Stimulated activated CD4-positive, alpha-beta T cell treated with anti-CD3 and anti-CD28 coated beads, Interleukin-4, amount 100 ng/mL, for 48 hours (primary cell): ENCODE measurements around the gene PIGV.

Experiments used
- DNase-seq, 2 donors: peaks; one replicate each; pipeline ENCODE4 v3.0.0-alpha.2; 2020; ENCODE audit warnings: low read depth in 2 of 2

PIGV gene

DNA sequence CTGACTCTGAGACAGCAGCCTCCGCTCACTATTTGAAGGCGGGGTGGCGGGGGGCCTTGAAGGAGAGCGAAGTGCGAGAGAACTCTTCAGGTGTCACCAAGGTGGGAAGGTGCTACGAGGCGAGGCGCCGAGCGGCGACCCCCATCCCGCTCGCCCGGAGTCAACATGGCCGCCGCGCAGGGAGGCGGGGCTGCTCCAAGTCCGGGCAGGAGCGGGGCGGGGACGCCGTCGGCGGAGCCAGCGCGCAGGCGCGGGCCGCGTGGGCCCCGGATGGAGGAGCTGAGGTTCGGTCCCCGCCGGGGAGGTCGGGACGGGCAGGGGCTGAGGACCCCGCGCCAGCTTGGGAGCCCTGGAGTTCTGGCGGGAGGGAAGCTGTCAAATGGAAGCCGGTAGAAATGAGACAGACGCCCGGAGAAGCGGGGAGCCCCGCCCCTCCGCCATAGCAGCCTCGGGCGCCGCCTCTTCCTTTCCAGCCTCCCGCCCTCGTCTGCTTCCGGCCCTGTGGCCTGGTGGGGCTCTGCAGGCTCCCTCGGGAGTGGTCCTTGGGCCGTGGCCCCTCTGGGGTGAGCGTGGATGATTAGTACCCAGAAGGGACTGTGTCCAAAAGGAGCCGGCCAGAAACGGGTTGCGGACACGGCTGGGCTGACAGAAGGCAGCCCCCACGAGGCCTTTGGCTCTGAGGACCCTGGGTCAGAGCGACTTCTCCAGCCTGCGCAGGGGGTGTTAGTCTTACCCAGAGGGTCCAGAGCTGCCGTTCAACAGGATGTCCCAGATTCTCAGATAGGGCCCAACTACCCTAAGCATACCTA, at the start of gene PIGV:
TSS of gene PIGV (plus strand) at position 245 of the 809 bp plus-strand sequence. CDS start 2,866 bp downstream, outside the sequence.
- peak; percentile 82 to 88 for DNase-seq

DNA sequence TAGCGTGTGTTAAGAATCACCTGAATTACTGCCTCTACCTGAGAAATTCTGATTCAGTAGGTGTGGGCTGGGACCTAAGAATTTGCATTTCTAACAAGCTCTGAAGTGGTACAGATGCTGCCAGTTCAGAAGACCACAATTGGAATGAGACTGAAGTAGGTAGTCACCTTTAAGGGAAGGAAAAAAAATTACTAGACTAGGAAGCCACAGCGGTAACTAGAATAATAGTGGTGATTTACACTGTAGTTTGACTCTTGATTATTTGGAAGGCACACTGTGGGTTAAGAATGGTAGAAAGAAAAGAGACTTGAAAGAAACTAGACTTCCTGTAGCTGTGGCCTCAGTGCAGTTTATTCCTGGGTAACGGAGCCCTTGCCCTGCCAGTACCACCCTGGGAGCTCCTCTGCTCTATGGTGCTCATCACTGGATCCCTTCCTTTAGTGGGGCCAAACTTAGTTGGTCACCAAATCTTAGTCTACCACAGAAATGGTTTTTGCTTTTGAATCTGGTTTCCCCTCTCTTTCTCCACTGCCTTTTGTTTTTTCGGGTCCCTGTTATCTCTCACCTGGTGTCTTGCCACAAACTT, 48.3 kb upstream of the PIGV start:
- DNase-seq = no peak

DNA sequence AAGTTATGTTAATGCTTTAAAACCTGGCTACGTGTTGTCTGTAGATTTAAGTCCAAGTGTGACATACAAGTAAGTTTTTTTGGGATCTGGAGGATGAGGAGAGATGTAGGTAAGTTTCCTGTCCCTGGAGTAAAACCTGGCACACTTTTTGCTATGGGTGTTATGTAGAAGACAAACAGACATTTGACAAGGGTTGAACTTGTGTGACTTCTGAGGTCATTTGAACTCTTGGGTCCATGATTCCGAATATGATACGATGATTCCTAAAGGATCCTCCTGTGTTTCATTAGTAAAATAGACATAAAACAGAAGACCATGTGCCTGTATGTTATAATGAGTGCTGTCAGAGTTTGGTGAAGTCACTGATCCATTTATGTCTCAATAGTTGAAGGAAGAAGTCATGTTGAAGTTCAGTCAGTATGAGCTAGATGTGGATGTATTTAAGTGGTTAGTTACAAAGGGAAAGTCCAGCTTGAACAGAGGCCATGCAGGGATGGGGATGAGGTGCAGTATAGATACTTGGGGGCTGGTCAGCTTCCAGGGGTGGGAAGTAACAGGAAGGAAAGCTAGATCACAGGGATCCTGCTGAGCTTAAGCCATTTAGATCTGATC, 47.6 kb upstream of the PIGV start:
- no peak for DNase-seq

DNA sequence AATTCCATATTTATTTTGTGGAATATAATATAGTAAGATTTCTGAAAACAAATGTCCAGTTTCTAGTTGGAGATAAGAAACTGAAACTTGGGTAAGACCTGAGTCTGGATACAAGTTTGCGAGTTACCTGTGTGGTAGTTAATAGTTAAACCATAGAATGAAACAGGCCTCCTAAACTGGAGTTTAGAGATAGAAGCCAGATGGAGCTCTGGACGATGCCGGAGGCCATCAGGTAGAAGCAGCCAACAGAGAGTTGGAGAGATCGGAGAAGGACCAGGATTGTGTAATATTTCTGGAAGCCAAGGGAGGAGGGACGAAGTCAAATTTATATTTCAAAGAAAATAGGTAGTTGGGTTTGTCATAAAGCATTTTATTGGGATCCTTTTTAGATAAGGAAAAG, 46.8 kb upstream of the PIGV start:
- DNase-seq = no peak

DNA sequence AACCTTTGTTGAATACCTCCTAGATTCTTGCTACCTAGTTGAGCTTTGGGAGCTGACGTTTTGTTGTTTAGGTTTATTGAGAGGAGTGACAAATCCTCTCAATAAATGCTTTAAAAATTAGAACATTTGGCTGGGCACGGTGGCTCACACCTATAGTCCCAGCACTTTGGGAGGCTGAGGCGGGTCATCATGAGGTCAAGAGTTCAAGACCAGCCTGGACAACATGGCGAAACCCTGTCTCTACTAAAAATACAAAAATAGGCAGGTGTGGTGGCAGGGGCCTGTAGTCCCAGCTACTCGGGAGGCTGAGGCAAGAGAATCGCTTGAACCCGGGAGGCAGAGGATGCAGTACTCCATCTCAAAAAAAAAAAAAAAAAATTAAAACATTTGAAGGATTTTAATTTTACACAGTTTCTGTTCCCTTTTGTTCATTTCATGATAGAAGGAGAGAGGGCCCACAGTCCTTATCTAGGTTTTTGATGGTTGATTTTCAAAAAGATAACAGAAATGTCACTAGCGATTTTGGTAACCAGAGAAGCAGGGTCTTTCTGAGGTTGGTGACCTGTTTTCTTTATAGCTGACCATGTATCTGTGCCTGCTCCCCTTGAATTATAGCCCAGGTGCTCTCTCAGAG, 44.2 kb upstream of the PIGV start:
- no peak for DNase-seq

DNA sequence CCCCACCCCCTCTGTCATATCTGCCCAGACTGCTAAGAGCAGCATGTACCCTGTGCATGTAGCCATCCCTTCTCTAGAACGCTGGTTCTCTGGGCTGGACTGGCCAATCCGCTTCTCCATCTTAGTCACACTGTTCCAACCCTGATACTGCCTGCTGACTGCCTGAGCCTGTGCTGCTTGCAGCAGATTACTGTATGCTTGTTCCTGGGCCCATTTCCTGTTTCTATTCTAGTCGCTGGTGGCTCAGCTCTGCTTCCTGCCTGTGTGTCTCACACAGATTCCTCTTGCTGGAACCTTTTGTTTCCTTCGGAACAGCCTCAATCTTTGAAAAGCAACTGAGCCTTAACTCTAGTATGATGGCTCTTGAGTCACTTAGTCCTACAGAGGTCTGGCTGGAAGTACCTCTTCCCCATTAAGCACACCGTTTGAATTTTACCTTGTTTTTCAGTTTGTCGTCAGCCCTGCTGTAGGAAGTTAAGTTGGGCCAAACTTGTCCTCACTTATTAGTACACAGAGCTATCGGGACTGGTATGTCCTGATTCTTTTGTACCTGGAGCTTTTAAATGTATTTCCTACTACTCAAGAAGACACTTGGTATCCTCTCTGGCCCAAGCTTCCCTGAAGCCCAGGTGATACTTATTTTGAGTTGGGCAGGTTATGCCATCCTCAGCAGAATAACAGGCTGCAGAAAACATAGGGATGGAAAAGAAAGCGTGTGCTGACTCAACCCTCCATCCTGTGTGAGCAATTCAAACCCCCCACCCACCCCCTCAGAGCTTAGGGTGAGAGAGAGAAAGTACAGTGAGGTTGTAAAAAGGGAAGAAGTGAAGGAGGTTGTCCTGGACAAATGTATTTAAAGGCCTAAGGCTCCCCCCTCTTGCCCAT, 43.4 kb upstream of the PIGV start:
- DNase-seq = peak; percentile 57 to 70

DNA sequence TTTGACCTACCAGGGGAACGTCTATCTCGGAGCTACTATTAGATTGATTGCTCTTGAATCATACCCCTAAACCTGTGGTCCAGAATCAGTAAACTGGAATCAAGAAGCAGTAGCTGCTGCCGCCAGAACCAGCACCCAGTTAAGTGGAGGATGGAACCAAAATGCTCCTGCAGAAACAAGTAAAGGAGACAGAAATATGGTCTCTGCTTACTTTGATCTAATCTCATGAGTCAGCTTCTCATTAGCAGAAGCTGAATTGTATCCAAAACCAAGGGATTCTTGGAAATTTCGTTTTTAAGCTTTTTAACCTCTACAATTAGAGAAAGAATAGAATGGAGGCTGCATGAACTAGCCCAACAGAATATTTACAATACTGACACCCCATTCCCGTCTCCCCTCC, 42.6 kb upstream of the PIGV start:
- DNase-seq = no peak

DNA sequence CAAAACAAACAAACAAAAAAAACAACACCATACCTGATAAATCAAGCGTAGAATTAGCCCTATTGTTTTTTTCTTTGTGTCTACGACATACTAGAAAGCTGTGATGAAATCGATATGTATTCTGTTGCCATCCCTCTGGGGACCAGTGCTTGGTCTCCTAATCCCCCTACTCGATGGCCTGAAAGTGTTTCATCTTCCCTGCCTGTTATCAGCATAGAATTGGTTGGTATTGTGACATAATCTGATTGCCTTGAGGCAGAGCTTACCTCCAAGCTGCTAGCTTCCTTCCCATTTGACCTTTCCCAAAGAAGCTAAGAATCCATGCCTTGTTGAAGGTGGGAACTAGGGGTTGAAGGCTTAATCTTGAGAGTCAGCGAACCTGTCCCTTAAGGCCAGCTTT, 40.7 kb upstream of the PIGV start:
- no peak for DNase-seq

DNA sequence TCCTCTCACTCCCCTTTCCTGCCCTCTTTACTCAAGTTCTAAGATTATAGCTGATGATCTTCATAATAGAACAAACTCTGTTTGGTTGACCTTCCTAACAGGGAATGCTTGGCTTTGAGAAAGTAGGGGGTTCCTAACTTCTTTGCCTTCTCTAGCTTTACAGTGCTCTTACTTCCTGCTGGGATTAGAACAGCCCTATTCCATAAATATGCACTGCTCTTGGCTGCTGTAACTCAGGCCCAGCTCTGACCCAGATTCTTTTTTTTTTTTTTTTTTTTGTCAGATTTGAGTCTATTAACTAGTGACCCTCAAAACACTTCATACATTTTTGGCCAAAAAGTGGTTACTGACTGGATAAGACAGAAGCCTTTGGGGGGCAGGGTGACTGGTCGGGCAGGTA, 39.4 kb upstream of the PIGV start:
- DNase-seq = no peak

DNA sequence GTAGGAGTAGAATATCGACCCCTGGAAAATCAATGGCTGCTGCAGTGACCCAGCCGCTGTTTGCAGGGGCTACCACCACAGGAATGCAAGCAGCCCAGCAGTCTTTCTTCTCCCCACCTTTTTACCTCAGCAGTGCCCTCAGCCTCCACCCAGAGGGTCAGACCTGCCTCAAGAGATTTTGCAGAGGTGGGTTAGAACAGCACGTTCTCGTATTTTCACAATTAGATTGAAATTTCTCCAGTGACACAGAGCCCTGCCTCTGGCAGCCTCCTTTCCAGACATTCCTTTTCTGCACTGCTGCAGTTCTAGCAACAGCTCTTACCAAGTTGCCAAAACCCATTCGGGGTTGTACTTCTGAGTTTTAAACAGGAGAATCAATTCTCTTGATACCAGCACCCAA, 38.3 kb upstream of the PIGV start:
- DNase-seq = no peak

DNA sequence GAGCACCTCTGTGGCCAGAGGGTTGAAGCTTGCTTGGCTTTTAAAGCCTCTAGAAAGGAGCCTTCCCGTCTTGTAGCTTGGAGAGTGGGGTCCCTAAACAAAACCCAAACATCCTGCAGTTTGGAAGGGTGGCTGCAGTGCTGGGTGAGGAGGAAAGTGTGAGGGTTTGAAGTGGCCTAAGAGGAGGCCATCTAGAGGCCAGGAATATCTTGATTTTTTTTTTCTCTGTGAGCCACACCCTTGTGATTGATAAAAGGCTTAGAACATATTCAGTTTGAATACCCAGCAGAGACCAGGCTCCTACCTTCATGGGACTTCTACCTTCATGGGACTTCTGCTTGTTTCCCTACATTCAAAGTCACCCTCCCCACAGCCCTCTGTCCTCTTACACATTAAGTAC, 37.3 kb upstream of the PIGV start:
- no peak for DNase-seq

DNA sequence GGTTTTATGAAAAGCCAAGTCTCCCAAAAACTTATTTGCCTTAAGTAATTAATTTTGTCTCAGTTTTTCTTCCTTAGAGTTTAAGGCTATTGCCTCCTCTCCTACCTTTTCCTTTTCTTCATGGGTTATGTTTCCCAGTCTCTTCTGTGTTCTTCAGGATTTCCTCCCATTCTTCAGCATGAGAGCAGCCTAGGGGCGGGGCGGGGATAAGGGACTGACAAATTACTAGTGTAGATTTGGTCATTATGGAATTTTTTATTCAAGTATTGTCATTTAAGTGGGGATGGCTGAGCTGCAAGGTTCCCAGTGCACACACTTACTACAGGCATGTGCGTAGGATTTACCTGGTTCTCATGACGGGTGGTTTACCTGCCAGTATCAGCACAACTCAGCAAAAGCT, 35.2 kb upstream of the PIGV start:
- no peak for DNase-seq

DNA sequence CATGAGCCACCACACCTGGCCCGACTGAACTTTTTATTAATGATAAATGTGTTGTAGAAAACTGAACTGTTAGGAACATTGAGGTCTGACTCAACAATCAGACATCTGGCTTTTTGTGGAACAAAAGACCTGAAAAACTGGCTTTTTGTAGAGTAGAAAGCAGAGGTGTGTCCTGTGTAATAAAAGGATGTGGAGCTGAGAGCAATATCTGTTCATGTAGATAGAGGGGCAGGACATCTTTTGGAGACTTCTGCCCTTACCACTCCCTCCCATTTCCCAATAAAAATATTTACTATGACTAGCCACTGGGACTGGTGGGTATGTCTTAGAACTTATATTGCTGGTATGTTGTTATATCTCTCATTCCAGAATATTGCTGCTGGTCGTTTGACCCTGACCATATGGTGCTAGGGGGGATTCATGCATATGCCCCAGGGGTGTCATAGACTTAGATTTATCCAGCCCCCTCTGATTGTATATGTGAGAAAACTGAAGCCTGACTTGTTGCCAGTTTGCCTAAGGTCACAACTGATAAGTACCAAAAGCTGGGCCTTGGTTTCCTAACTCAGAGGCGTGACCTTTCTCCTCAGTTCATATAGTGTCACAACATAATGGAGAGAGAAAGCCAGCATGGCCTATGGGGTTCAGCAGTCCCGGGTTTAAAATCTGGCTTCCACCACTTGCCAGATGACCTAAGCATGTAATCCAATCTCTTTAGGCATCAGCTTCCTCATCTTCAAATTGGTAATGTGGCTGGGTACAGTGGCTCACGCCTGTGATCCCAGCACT, 33.5 kb upstream of the PIGV start:
- no peak for DNase-seq

DNA sequence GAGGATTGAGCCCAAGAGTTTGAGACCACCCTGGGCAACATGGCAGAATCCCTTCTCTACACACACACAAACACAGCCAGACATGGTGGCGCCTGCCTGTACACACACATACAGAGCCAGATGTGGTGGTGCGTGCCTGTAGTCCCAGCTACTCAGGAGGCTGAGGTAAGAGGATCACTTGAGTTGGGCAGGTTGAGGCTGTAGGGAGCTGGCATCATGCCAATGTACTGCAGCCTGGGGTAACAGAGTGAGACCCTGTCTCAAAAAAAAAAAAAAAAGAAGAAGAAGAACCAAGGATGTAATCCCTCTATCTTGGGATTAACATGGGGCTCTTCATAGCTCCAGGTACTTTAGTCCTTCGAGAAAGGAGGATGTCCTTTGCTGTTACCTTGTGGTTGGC, 29.4 kb upstream of the PIGV start:
- DNase-seq = no peak

DNA sequence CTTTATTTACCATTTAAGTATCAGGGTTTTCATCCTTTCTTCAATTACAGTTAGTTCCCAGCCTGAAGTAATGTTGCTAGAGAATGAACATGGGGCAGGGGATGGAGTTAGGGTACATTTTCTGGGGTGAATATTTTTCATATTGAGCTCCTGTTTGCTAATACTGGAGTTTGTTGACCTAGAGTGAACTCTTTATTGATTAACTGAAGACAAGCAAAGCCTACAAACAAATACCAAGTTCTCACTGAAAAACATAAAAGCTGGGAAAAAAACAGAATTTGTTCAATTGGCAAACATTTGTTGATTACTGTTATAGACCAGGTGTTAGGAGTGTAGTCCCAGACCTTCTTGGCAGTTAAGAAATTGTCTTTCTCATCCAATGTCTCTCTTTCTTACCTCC, 28.2 kb upstream of the PIGV start:
- DNase-seq = no peak

DNA sequence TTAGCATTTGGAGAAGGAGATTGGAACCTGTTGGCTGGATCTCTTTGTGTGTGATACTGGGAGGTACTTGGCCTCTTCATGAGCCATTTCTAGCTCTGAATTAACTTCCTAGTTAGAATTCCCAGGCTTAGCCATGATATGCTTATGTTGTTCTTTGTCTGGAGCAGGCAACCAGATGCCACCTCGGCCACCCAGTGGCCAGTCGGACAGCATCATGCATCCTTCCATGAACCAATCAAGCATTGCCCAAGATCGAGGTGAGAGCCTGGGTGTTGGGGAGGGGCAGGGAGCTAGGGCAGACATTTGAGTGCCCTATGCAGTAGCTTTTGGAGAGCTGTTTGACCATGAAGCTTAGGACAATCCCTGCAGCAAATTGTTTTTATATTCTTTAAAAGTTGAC, 26.5 kb upstream of the PIGV start:
- DNase-seq = no peak

DNA sequence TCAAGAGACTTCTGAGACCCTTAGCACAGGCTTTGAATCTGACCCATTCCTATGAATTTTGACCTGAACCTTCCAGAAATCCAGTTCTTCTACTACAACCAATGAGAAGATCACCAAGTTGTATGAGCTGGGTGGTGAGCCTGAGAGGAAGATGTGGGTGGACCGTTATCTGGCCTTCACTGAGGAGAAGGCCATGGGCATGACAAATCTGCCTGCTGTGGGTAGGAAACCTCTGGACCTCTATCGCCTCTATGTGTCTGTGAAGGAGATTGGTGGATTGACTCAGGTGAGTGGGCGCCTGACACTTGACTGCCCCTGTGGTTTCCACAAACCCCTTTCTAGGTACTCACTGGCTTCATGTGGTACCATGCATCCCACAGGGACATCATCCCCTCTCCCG, 20.0 kb upstream of the PIGV start:
- DNase-seq = no peak

DNA sequence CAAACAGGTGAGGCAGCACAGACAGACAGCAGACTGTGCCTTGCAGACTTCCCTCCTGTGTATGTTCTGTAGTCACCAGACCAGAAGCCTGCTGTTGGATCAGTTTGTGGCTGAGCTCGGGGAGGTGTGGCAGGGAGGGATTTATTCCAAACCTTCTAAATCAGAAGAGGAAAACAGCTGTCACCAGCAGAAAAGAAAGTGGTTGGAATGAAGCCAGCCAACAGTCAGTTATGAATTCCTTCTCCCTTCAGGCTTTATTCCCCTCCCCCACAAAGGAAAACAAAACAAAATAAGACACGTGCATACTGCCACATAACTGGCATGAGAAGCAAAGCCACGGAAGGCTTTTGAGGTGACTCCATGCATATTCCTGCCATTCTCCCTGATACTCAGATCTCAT, 19.0 kb upstream of the PIGV start:
- DNase-seq = no peak

DNA sequence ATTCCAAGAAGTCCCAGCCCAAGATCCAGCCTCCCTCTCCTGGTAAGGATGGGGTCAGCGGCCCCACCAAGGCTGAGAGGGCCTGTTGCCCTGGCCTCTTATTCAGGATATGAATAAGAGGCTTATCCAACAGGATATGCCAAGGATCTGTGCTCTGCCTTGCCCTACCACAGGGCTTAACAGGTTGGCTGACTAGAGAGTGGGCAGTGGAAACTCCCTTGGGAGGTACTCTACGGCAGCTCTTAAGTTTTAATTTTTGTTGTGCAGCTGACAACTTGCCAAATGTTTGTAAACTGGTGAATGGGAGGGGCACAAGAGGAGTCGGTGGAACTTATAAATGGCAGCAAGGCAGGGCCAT, 16.5 kb upstream of the PIGV start:
- no peak for DNase-seq

DNA sequence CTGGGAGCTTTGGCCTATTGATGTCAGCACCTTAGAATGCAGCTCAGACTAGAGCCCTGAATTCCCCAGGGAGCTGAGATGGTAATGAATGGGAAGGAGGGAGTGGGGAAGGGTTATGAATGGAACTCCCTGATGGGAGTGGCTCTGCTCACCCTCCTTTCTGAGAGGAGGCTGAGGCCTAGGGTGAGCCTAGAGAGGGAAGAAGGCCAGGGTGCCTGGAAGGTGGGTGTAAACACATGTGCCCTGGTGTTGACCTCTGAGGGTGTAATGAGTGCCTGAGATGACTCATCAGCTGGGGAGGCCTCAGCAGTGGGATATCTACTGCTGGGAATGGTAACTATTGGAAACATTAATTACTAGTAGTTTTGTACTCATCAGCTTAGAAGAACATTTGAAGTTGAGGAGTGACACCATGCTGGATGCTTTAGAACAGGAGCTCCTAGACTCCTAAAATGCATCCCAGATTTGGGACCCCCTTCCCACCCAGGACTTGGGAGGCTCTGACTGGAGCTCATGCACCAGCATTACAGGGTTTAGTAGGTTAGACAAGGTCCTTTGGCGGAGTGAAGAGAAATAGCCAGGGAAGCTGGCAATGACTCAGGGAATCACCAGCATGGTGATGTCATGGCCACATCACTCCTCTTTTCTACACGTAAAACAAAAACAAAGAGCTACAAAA, 16.0 kb upstream of the PIGV start:
- DNase-seq = peak in 1 of 2 donors; percentile 12
